Prostate gland (tissue), 2 donors: Measurements from ENCODE around the gene STAMBP.

ENCODE experiments used
- POLR2AphosphoS5 ChIP-seq: sonication (generic); formaldehyde crosslinking; IDR thresholded peaks from one replicate; pipeline ENCODE4 v1.6.1; 2017; ENCODE audit warnings: antibody characterized with exemption
- TF ChIP-seq, protein P1 (sequence below), 4 experiments: fragments of 200-600 bp in 2 of 4; fragments of 450-650 bp in 2 of 4; sonication (generic) in 2 of 4; IDR thresholded peaks; 1 replicate in 3 of 4; 2 replicates in 1 of 4; pipeline ENCODE4 v1.5.1; 2016 to 2019; ENCODE audit warnings: antibody characterized with exemption in 4 of 4, mild to moderate bottlenecking in 2 of 4, moderate library complexity in 2 of 4

DNA sequence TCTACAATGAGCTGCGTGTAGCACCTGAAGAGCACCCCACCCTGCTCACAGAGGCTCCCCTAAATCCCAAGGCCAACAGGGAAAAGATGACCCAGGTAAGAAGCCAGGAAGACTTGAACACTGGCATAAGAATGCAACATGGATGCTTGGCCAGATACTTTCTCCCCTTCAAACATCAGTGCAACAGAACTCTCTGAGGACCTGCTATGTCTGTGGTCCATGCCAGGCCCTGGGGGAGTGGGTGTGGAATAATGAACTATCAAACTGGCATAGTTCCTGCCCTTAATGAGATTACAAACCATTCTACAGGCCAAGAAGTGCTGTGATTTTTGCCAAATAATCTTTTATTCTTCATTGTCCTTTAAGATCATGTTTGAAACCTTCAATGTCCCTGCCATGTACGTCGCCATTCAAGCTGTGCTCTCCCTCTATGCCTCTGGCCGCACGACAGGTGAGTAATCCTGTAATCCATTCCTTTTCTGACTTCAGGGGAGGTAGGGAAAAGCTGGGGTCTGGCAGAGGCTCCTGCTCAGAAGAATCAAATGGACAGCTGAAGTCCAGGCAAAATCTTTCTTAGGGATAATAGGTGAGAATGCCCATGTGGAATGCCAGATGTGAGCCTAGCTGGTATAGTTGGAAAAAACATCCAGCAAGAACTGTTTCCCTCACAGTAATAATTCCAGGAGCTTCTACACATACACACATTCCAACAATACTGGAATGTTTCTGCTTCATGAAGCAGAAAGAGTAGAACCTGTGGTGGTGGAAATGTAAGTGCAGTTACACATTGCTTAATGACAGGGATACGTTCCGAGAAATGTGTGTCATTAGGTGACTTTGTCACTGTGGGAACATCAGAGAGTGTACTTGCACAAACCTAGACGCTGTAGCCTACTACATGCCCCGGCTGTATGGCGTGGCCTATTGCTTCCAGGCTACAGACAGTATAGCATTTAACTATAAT lies 80.2 kb downstream of the STAMBP start:
- TF ChIP-seq, protein P1, sequence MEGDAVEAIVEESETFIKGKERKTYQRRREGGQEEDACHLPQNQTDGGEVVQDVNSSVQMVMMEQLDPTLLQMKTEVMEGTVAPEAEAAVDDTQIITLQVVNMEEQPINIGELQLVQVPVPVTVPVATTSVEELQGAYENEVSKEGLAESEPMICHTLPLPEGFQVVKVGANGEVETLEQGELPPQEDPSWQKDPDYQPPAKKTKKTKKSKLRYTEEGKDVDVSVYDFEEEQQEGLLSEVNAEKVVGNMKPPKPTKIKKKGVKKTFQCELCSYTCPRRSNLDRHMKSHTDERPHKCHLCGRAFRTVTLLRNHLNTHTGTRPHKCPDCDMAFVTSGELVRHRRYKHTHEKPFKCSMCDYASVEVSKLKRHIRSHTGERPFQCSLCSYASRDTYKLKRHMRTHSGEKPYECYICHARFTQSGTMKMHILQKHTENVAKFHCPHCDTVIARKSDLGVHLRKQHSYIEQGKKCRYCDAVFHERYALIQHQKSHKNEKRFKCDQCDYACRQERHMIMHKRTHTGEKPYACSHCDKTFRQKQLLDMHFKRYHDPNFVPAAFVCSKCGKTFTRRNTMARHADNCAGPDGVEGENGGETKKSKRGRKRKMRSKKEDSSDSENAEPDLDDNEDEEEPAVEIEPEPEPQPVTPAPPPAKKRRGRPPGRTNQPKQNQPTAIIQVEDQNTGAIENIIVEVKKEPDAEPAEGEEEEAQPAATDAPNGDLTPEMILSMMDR (IDR thresholded peaks at IDR 0.05), result no peak
- peak; percentile 41 for TF ChIP-seq POLR2AphosphoS5
